ENCODE data around the gene C19orf38.

- TF ChIP-seq TCF7L2 (IDR thresholded peaks at IDR 0.05; ENCODE audit: low read depth, low read length): no peak
- TF ChIP-seq YY1 (IDR thresholded peaks at IDR 0.05; ENCODE audit: borderline replicate concordance in 1 of 3, control insufficient read depth in 1 of 3, extremely low read depth in 1 of 3, insufficient read depth in 3 of 3, insufficient read length in 1 of 3, insufficient replicate concordance in 2 of 3, low read depth in 1 of 3, low read length in 2 of 3): no peak
- TF ChIP-seq SPI1 (IDR thresholded peaks at IDR 0.05; ENCODE audit: borderline replicate concordance, low read depth, low read length): no peak
- TF ChIP-seq CCNT2 (IDR thresholded peaks at IDR 0.05; ENCODE audit: borderline replicate concordance, extremely low read depth, insufficient read length, low read depth, low read length): no peak
- no peak for TF ChIP-seq TCF7 (IDR thresholded peaks at IDR 0.05; ENCODE audit: borderline replicate concordance)
- no peak for TF ChIP-seq ZBTB11 (CRISPR knock-in tag; IDR thresholded peaks at IDR 0.05)
- no peak for TF ChIP-seq EP300 (IDR thresholded peaks at IDR 0.05; ENCODE audit: low read length)
- TF ChIP-seq ZNF274 (IDR thresholded peaks at IDR 0.05; ENCODE audit: borderline replicate concordance, low read depth, low read length): no peak
- TF ChIP-seq JUND (IDR thresholded peaks at IDR 0.05; ENCODE audit: borderline replicate concordance, low read depth, low read length): no peak
- TF ChIP-seq JUND (tag; IDR thresholded peaks at IDR 0.05; ENCODE audit: borderline replicate concordance, low read depth, low read length): no peak
- no peak for TF ChIP-seq ZFX (CRISPR knock-in tag; IDR thresholded peaks at IDR 0.05)
- TF ChIP-seq ZNF384 (IDR thresholded peaks at IDR 0.05; ENCODE audit: low read depth, low read length): no peak
Measured at GRCh38 chr19:10861103-10861651, 13.0 kb downstream of the C19orf38 start.

Measured in K562 (cell line).